Type B pancreatic cell (in vitro differentiated cells): Measurements from ENCODE around the gene PAK6. TPM values are rescaled to one million over a fixed set of nuclear protein-coding genes. Genes with fewer than 3 reads are reported as not detected.

ENCODE experiments used
- DNase-seq: peaks from one replicate; pipeline ENCODE4 v3.0.0; 2021; ENCODE audit warnings: mixed read lengths; ENCODE audit not compliant: unreplicated experiment; ENCODE audit errors: extremely low spot score
- H3K27ac Mint-ChIP-seq: 2 replicates; pipeline ENCODE4 v1.8.0; 2021; ENCODE audit warnings: mild to moderate bottlenecking, mixed read lengths
- H3K27me3 Mint-ChIP-seq: 2 replicates; pipeline ENCODE4 v1.8.0; 2021; ENCODE audit warnings: mixed read lengths
- H3K36me3 Mint-ChIP-seq: 2 replicates; pipeline ENCODE4 v1.8.0; 2021; ENCODE audit warnings: mixed read lengths
- H3K4me1 Mint-ChIP-seq: one replicate; pipeline ENCODE4 v1.8.0; 2021; ENCODE audit warnings: mixed read lengths; ENCODE audit not compliant: unreplicated experiment
- H3K4me3 Mint-ChIP-seq: 2 replicates; pipeline ENCODE4 v1.8.0; 2021; ENCODE audit warnings: mild to moderate bottlenecking, mixed read lengths
- H3K9me3 Mint-ChIP-seq: 2 replicates; pipeline ENCODE4 v1.8.0; 2021; ENCODE audit warnings: mixed read lengths
- CTCF ChIP-seq: fragments of 200-600 bp; sonication (generic); conservative IDR thresholded peaks from 2 replicates; pipeline ENCODE4 v1.5.0; 2021; ENCODE audit warnings: antibody characterized with exemption, mild to moderate bottlenecking
- total RNA-seq: library from RNA; stranded (reverse); gene quantifications from 2 replicates; pipeline ENCODE4 v1.2.1, GENCODE V29; 2021; ENCODE audit warnings: low replicate concordance

The PAK6 gene
- total RNA-seq, 1 donor from 2014 or later = 7.8 TPM

DNA sequence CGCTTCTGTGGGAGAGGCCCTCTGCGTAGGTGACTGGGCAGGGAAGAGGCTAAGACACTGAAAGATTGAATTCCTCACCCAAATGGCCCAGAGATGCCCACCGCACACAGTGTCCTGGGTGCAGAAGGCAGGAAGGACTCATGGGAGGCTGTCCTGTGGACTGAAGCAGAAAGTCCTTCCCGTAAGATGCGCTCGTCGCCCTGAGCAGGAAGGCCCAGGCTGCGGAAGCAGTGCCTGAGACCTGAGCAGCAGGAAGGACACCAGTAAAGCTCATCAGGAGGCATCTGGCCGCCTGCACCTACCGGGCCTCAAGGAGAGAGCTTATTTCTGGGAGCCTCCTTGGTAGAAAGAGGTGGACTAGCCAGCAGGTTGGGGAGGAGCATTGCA is 3.3 kb downstream of the PAK6 start:
- no peak overlapping the region for H3K4me3 Mint-ChIP-seq
- TF ChIP-seq CTCF = no peak
- no peak overlapping the region for H3K27ac Mint-ChIP-seq
- H3K36me3 Mint-ChIP-seq = no peaks in the 10 kb centered on the region
- H3K4me1 Mint-ChIP-seq = peaks cover 16% of the 10 kb centered on the region
- no peak for DNase-seq
- peaks cover 13% of the 10 kb centered on the region for H3K27me3 Mint-ChIP-seq
- H3K9me3 Mint-ChIP-seq = no peaks in the 10 kb centered on the region

- no peaks in the 10 kb centered on the region for H3K9me3 Mint-ChIP-seq
- H3K4me1 Mint-ChIP-seq = peaks cover 16% of the 10 kb centered on the region
- no peak overlapping the region for H3K27ac Mint-ChIP-seq
- TF ChIP-seq CTCF = no peak
- peaks cover 13% of the 10 kb centered on the region for H3K27me3 Mint-ChIP-seq
- DNase-seq = no peak
- no peaks in the 10 kb centered on the region for H3K36me3 Mint-ChIP-seq
- no peak overlapping the region for H3K4me3 Mint-ChIP-seq
Observed at GRCh38 chr15:40242601-40243000, 3.7 kb downstream of the PAK6 start.

GRCh38 chr15:40243126-40243810 is 4.4 kb downstream of the PAK6 start:
- no peaks in the 10 kb centered on the region for H3K36me3 Mint-ChIP-seq
- DNase-seq = no peak
- H3K27ac Mint-ChIP-seq = no peak overlapping the region
- no peak overlapping the region for H3K4me3 Mint-ChIP-seq
- peaks cover 16% of the 10 kb centered on the region for H3K4me1 Mint-ChIP-seq
- TF ChIP-seq CTCF = no peak
- H3K27me3 Mint-ChIP-seq = peaks cover 7% of the 10 kb centered on the region
- no peaks in the 10 kb centered on the region for H3K9me3 Mint-ChIP-seq

- H3K4me3 Mint-ChIP-seq = peak overlapping the region; percentile 67
- H3K27me3 Mint-ChIP-seq = peaks cover 9% of the 10 kb centered on the region
- no peak for TF ChIP-seq CTCF
- H3K4me1 Mint-ChIP-seq = peaks cover 10% of the 10 kb centered on the region
- peak; percentile 24 for DNase-seq
- H3K9me3 Mint-ChIP-seq = no peaks in the 10 kb centered on the region
- H3K27ac Mint-ChIP-seq = peak overlapping the region; percentile 72
- H3K36me3 Mint-ChIP-seq = no peaks in the 10 kb centered on the region
Observed at GRCh38 chr15:40244961-40245523, 6.2 kb downstream of the PAK6 start.

DNA sequence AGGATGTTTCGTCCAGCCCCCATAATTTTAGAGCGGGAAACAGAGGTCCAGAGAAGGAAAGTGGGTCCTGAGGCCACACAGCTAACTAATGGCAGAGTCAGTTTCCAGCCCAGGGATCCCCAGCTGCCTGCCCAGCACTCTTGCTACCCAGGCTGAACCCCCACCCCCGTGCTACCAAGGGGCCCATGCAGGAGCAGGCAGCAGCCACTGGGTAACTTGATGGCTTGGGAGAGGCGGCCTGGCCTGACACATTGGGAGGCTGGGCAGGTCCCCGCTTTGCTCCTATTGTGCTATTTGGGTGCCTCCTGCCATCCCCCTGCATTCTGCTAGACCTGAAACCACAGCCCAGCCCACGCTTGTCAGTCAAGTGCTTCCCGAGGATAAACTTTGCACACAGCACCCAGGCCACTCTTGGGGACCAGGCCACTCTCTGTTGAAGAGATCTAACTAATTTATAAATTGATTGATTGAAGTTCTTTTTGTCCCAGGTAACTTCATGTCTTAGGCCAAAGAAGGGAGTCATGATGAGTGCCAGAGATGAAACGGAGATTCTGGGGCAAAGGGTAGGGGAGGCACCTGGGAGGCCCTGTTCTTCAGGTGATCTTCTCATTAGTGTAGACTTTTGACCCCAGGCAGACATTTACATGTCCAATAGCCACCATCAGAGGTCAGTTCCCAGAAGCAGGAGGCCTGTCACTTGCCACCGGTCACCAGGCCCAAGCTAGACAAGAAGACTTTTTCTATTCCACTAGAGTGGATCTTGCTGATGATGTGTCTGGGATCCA is 7.0 kb downstream of the PAK6 start:
- no peak for TF ChIP-seq CTCF
- peak overlapping the region; percentile 72 for H3K27ac Mint-ChIP-seq
- no peak overlapping the region for H3K4me3 Mint-ChIP-seq
- DNase-seq = no peak
- H3K4me1 Mint-ChIP-seq = peaks cover 10% of the 10 kb centered on the region
- no peaks in the 10 kb centered on the region for H3K9me3 Mint-ChIP-seq
- H3K36me3 Mint-ChIP-seq = no peaks in the 10 kb centered on the region
- peaks cover 14% of the 10 kb centered on the region for H3K27me3 Mint-ChIP-seq
